ENCODE measurements around the gene ATP5ME.
A peak's percentile ranks its signal among the peaks of the same experiment; 100 is the strongest.

Gene ATP5ME

GRCh38 chr4:666822-667544 lies 7.1 kb downstream of the ATP5ME start:
- DNase-seq = no peak

DNA sequence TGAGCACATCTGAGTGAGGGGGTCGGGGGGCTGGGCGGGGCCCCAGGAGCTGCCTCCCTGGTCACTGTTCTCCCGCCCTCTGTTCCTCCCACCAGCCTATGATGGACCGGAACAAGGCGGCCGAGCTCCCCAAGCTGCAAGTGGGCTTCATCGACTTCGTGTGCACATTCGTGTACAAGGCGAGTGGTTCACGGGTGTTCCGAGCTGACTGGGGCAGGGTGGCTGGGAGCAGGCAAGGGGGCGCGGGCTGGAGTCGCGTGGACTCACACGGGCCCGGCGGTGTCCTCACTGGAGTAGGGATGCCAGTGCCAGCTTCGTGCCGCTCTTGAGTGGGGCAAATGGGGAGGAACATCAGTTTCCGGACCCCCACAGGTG lies 7.7 kb downstream of the ATP5ME start:
- no peak for DNase-seq

GRCh38 chr4:665751-666435 lies 8.2 kb downstream of the ATP5ME start:
- no peak for DNase-seq

GRCh38 chr4:665381-665750 lies 8.7 kb downstream of the ATP5ME start:
- DNase-seq = no peak

- no peak for DNase-seq
Observed at GRCh38 chr4:664713-665231, 9.3 kb downstream of the ATP5ME start.

DNA sequence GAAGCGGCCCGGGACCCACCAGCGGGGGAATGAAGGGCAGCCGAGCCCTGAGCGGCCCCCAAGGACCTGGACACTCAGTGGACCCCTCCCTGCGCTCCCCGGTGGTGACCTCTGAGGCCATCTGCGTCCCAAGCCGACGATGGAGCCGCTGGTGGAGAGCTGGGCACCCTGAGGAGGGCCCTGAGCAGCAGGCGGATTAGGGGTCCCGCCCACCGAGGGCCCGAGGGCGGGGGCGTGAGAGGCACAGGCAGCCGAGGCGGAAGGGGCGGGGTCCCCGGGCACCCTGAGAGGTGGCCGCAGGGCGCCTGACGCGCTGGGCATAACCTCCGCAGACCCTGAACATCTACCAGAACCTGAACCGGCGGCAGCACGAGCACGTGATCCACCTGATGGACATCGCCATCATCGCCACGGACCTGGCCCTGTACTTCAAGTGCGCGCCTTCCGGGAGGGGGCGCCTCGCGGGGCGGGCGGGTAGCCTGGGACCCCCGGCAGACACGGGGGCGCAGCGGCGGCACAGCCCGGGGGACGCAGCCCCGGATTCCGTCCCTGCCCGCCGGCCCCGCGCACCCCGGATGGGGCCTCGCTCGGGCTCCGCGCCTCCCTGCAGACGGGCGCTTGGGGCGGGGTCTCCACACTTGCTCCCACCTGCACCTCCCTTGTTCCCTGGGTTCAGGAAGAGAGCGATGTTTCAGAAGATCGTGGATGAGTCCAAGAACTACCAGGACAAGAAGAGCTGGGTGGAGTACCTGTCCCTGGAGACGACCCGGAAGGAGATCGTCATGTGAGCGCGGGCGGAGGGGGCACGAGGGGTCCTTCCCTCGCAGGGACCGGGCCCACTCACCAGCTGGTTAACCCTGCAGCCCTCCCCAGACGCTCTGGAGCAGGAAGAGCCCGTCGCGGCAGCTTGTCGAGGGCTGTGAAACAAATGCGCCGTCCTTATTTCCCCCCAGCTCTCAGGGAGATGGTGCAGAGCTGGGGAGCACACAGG lies 10.3 kb downstream of the ATP5ME start:
- DNase-seq = peak; percentile 77

DNA sequence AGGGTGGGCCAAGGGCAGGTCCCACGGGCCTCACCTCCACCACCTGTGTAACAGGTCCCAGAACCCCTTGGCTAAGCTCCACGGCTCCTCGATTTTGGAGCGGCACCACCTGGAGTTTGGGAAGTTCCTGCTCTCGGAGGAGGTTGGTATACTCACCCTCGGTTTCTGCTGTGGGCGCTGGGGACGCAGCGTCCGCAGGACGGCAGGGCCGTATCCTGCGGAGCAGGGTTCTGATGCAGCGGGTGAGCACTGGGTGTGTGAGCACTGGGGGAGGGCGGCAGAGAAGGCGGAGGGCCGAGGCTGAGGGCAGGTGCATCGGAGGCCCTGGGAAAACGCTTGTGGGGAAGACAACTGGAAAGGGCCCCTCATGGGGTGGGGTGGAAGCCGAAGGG lies 11.0 kb downstream of the ATP5ME start:
- no peak for DNase-seq

GRCh38 chr4:661881-662761 lies 12.0 kb downstream of the ATP5ME start:
- DNase-seq = no peak

- DNase-seq = no peak
Observed at GRCh38 chr4:661231-661630, 12.8 kb downstream of the ATP5ME start.

- no peak for DNase-seq
Observed at GRCh38 chr4:660401-660800, 13.7 kb downstream of the ATP5ME start.

DNA sequence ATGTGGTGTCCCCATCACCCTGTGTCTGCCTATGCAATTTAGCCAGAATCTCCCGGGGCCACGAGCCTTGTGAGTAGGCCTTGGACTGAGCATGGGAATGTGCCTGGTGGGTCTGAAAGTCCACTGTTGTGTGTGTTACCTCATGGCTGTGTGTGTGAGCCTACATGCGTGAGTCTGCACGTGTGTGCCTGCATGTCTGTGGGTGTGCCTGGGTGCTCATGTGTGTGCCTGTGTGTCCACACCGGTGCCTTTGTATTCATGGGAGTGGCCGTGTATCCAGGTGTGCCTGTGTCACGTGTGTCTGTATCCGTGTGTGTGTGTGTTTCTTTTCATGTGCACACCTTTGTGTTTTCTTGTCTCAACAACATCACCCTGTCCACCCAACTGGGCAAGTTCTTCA lies 14.2 kb downstream of the ATP5ME start:
- DNase-seq = no peak

DNA sequence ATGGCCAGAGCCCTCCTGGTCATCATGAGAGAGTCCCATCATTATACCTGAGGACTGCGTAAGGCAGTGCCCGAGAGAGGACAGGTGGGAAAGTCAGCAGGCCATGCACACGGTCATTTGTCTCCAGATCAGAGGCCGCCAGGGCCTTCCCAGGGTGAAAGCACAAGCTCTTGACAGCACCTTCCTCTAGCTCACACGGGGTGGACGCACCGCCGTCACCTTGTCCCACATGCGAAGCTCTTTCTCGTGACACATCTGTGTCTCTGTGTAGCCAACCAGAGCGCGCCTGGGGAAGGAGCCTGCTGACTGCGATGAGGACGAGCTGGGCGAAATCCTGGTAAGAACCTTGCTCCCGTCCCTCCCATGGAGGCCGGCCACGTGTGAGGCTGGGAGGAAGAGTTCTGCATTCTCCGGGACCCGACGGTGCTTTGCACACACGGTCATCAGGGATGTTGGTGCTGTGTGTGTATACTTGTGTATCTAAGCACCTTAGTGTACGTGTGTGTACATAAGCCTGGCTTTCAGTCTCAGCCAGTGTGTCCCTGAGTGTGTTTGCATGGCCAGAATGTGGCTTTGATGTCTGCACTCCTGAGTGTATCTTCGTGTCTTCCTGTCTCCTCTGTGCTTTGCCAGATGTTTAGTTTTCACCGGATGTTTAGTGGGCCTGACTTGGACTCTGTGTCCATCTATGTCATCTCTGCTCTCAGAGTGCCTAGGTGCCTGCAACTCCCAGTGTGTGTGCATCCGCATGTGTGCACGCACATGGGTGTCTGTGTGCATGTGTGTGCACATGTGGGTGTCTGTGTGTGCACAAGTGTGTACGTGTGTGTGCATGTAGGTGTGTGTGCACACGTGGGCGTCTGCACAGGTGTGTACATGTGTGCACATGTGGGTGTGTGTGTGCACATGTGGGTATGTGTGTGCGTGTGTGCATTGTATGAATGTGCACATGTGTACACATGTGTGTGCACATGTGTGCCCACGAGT lies 15.1 kb downstream of the ATP5ME start:
- DNase-seq = no peak

GRCh38 chr4:657834-658667 lies 16.0 kb downstream of the ATP5ME start:
- DNase-seq = no peak

GRCh38 chr4:657338-657833 lies 16.7 kb downstream of the ATP5ME start:
- no peak for DNase-seq

- DNase-seq = no peak
Observed at GRCh38 chr4:656436-657337, 17.4 kb downstream of the ATP5ME start.

GRCh38 chr4:655464-656151 lies 18.5 kb downstream of the ATP5ME start:
- DNase-seq = no peak

- DNase-seq = no peak
Observed at GRCh38 chr4:654871-655463, 19.1 kb downstream of the ATP5ME start.

DNA sequence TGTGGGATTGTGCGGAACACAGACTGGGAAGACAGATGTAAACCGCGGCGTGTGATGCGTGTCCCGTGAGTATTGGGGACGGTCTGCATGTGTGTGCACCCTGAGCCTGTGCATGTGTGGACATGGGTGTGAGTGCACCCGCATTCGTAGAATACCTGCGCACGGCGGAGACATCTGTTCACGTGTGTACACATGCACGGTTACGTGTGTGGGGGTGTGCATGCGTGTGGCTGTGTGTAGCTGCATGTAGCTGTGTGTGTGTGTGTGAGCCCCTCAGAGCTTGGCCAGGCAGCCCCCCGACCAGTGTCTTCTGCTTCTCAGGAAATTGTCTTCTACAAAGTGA lies 19.6 kb downstream of the ATP5ME start:
- no peak for DNase-seq
